Hepatocyte (in vitro differentiated cells): ENCODE results near the gene CBFA2T3.

Source experiments
- EZH2 ChIP-seq: fragments of 200-600 bp; sonication (generic); IDR thresholded peaks from 2 replicates; pipeline ENCODE4 v1.6.1; 2016; ENCODE audit warnings: antibody characterized with exemption, mild to moderate bottlenecking, borderline replicate concordance
- EZH2phosphoT487 ChIP-seq: fragments of 200-600 bp; sonication (generic); IDR thresholded peaks from one replicate; pipeline ENCODE4 v1.6.1; 2018; ENCODE audit warnings: antibody characterized with exemption, mild to moderate bottlenecking, low read depth, moderate library complexity; ENCODE audit not compliant: unreplicated experiment, severe bottlenecking
- TF ChIP-seq, protein P1 (sequence below): fragments of 200-600 bp; sonication (generic); IDR thresholded peaks from 2 replicates; pipeline ENCODE4 v1.5.1; 2016; ENCODE audit warnings: antibody characterized with exemption, mild to moderate bottlenecking; ENCODE audit not compliant: poor library complexity

DNA sequence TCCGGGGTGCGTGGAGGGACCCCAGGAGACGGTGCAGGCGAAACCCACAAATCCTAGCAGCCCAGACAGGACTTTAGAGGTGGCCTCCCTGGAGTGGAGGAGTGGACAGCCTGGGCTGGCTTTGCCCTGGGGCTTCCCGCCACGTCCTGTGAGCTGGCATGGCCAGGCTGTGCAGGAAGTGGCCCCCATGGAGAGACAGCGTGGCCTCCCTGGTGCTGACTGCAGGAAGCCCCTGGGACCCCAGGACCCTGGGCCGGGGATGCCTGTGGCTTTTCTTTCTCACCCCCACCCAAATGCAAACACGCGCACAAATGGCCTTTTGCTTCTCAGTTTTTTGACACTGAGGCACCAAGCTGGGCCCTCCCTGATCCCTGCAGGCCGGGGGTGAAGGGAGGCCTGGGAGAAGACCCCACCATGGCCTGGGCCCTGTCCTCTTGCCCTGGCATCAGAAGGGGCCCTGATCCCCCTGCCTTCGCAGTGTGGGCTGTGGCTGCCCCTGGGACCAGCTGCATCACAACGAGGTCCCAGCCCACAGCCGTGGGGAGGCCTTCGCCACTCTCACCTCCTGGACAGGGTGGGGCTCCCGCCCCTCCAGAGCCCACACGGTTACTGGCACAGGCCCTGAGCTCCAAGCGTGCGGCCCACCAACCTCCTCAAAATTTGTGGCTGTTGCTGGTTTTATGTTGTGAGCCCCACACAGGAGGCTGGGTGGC lies 58.9 kb downstream of the CBFA2T3 start:
- TF ChIP-seq, protein P1, sequence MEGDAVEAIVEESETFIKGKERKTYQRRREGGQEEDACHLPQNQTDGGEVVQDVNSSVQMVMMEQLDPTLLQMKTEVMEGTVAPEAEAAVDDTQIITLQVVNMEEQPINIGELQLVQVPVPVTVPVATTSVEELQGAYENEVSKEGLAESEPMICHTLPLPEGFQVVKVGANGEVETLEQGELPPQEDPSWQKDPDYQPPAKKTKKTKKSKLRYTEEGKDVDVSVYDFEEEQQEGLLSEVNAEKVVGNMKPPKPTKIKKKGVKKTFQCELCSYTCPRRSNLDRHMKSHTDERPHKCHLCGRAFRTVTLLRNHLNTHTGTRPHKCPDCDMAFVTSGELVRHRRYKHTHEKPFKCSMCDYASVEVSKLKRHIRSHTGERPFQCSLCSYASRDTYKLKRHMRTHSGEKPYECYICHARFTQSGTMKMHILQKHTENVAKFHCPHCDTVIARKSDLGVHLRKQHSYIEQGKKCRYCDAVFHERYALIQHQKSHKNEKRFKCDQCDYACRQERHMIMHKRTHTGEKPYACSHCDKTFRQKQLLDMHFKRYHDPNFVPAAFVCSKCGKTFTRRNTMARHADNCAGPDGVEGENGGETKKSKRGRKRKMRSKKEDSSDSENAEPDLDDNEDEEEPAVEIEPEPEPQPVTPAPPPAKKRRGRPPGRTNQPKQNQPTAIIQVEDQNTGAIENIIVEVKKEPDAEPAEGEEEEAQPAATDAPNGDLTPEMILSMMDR = no peak
- TF ChIP-seq EZH2 (no peak), EZH2phosphoT487 (no peak)
